ENCODE results near the gene OTOP2.

DNA sequence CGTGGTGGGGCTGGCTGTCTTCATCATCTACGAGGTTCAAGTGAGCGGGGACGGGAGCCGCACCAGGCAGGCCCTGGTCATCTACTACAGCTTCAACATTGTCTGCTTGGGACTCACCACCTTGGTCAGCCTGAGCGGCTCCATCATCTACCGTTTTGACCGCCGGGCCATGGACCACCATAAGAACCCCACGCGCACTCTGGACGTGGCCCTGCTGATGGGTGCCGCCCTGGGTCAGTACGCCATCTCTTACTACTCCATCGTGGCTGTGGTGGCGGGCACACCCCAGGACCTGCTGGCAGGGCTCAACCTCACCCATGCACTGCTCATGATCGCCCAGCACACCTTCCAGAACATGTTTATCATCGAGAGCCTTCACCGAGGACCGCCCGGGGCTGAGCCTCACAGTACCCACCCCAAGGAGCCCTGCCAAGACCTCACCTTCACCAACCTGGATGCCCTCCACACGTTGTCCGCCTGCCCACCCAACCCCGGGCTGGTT lies 6.5 kb downstream of the OTOP2 start:
- TF ChIP-seq, protein P1, sequence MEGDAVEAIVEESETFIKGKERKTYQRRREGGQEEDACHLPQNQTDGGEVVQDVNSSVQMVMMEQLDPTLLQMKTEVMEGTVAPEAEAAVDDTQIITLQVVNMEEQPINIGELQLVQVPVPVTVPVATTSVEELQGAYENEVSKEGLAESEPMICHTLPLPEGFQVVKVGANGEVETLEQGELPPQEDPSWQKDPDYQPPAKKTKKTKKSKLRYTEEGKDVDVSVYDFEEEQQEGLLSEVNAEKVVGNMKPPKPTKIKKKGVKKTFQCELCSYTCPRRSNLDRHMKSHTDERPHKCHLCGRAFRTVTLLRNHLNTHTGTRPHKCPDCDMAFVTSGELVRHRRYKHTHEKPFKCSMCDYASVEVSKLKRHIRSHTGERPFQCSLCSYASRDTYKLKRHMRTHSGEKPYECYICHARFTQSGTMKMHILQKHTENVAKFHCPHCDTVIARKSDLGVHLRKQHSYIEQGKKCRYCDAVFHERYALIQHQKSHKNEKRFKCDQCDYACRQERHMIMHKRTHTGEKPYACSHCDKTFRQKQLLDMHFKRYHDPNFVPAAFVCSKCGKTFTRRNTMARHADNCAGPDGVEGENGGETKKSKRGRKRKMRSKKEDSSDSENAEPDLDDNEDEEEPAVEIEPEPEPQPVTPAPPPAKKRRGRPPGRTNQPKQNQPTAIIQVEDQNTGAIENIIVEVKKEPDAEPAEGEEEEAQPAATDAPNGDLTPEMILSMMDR (IDR thresholded peaks at IDR 0.05; ENCODE audit: low read depth, low read length, poor library complexity, severe bottlenecking), result no peak
- TF ChIP-seq EZH2phosphoT487 (IDR thresholded peaks at IDR 0.05; ENCODE audit: borderline replicate concordance, low read length), result no peak
